GM12891 (cell line): ENCODE data around the gene CIPC.

Experiments used
- PAX5 ChIP-seq: IDR thresholded peaks from 2 replicates; pipeline ENCODE4 v1.6.1; 2011; ENCODE audit warnings: low read length, moderate library complexity, mild to moderate bottlenecking; ENCODE audit not compliant: insufficient read depth, severe bottlenecking
- POLR2A ChIP-seq: IDR thresholded peaks from 2 replicates; pipeline ENCODE4 v1.6.1; 2011; ENCODE audit warnings: low read depth, low read length, control low read depth
- POLR2AphosphoS5 ChIP-seq: IDR thresholded peaks from 2 replicates; pipeline ENCODE4 v1.6.1; 2011; ENCODE audit warnings: low read depth, low read length, control low read depth
- POU2F2 ChIP-seq: IDR thresholded peaks from 2 replicates; pipeline ENCODE4 v1.6.1; 2011; ENCODE audit warnings: low read depth, mild to moderate bottlenecking, control low read depth, low read length, moderate library complexity
- SPI1 ChIP-seq: IDR thresholded peaks from 2 replicates; pipeline ENCODE4 v1.6.1; 2011; ENCODE audit warnings: low read depth, low read length, control low read depth
- TAF1 ChIP-seq: IDR thresholded peaks from 2 replicates; pipeline ENCODE4 v1.6.1; 2011; ENCODE audit warnings: low read depth, low read length, control low read depth

DNA sequence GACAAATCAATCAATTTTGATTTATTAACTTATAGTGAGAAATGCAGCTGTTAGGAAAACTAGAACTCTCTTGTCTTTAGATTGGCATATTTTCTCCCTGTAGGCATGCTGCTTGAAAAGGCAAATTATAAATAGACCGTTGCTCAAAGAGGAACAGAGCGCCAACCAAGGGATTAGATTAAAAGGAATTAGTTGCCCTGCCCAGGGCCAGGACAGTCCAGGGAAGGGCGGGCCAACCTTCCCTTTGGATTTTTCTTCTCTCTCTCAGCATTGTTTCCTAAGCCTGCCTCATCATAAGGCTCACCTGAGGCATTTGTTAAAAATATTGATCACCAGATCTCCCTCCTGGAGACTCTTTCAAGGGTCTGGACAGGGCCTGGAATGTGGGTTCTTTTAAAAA is 8.6 kb downstream of the CIPC start:
- TF ChIP-seq PAX5 (no peak), POLR2A (no peak), POLR2AphosphoS5 (no peak), TAF1 (no peak), POU2F2 (no peak), SPI1 (no peak)
